ENCODE measurements around the gene KDELR3.

- TF ChIP-seq, protein P1, sequence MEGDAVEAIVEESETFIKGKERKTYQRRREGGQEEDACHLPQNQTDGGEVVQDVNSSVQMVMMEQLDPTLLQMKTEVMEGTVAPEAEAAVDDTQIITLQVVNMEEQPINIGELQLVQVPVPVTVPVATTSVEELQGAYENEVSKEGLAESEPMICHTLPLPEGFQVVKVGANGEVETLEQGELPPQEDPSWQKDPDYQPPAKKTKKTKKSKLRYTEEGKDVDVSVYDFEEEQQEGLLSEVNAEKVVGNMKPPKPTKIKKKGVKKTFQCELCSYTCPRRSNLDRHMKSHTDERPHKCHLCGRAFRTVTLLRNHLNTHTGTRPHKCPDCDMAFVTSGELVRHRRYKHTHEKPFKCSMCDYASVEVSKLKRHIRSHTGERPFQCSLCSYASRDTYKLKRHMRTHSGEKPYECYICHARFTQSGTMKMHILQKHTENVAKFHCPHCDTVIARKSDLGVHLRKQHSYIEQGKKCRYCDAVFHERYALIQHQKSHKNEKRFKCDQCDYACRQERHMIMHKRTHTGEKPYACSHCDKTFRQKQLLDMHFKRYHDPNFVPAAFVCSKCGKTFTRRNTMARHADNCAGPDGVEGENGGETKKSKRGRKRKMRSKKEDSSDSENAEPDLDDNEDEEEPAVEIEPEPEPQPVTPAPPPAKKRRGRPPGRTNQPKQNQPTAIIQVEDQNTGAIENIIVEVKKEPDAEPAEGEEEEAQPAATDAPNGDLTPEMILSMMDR (conservative IDR thresholded peaks at IDR 0.05; ENCODE audit: low read length) = no peak
- no peak for TF ChIP-seq EZH2phosphoT487 (IDR thresholded peaks at IDR 0.05; ENCODE audit: borderline replicate concordance, low read depth, low read length)
Observed at GRCh38 chr22:38426628-38427027, 41.3 kb upstream of the KDELR3 start.

Data from OCI-LY7 (cell line).